Smooth muscle cell (in vitro differentiated cells): Measurements from ENCODE around the gene OR2T12. TPM values are rescaled to one million over a fixed set of nuclear protein-coding genes. Genes with fewer than 3 reads are reported as not detected.
"Not testable (repeated sequence)": the region's sequence is repeated elsewhere in the genome, so short reads cannot be mapped to it uniquely, and the experiment has no call there.

ENCODE experiments used
- DNase-seq: peaks from one replicate; lab custom pipeline; 2025; ENCODE audit not compliant: unreplicated experiment; lab: John Stamatoyannopoulos, UW
- H2AFZ ChIP-seq: fragments of 200-600 bp; sonication (generic); 2 replicates; pipeline ENCODE4 v1.6.0; 2016; ENCODE audit warnings: antibody characterized with exemption, low read depth, mild to moderate bottlenecking
- H3F3A ChIP-seq: fragments of 200-600 bp; sonication (generic); 2 replicates; pipeline ENCODE4 v1.6.0; 2017; ENCODE audit warnings: antibody characterized with exemption, low read depth
- H3K27ac ChIP-seq: fragments of 200-600 bp; sonication (generic); 2 replicates; pipeline ENCODE4 v1.5.1; 2016; ENCODE audit warnings: low read depth, mild to moderate bottlenecking
- H3K27me3 ChIP-seq: fragments of 200-600 bp; sonication (generic); 2 replicates; pipeline ENCODE4 v1.6.1; 2016; ENCODE audit warnings: low read depth, mild to moderate bottlenecking
- H3K36me3 ChIP-seq: fragments of 200-600 bp; sonication (generic); 2 replicates; pipeline ENCODE4 v1.5.1; 2016; ENCODE audit warnings: low read depth
- H3K4me1 ChIP-seq: fragments of 200-600 bp; sonication (generic); 2 replicates; pipeline ENCODE4 v1.5.1; 2016; ENCODE audit warnings: low read depth
- H3K4me2 ChIP-seq: fragments of 200-600 bp; sonication (generic); 2 replicates; pipeline ENCODE4 v1.6.0; 2016; ENCODE audit warnings: mild to moderate bottlenecking
- H3K4me3 ChIP-seq: fragments of 200-600 bp; sonication (generic); 2 replicates; pipeline ENCODE4 v1.5.1; 2016; ENCODE audit warnings: mild to moderate bottlenecking
- H3K79me2 ChIP-seq: fragments of 200-600 bp; sonication (generic); 2 replicates; pipeline ENCODE4 v1.6.0; 2016; ENCODE audit warnings: low read depth, mild to moderate bottlenecking
- H3K9ac ChIP-seq: fragments of 200-600 bp; sonication (generic); 2 replicates; pipeline ENCODE4 v1.6.0; 2016; ENCODE audit warnings: low read depth
- H3K9me3 ChIP-seq: fragments of 200-600 bp; sonication (generic); replicated peaks from 2 replicates; pipeline ENCODE4 v1.5.1; 2016; ENCODE audit warnings: low read depth
- H4K20me1 ChIP-seq: fragments of 200-600 bp; sonication (generic); 2 replicates; pipeline ENCODE4 v1.6.0; 2016; ENCODE audit warnings: low read depth
- WGBS: methylation state at CpG from one replicate; pipeline ENCODE4 v1.1.7; 2016; ENCODE audit warnings: low lambda C conversion rate; 5-methylcytosine and 5-hydroxymethylcytosine counted together
- polyA plus RNA-seq: library from polyadenylated mRNA; unstranded; fragments of >200 nt; fragmentation: Nextera tagmentation; extraction: Ambion mirVana; gene quantifications from 2 replicates; pipeline ENCODE4 v1.2.1, GENCODE V29; 2016
- total RNA-seq: library from RNA; depleted of rRNA; stranded (reverse); fragments of >200 nt; gene quantifications from 2 replicates; pipeline ENCODE4 v1.2.3, GENCODE V29; 2014
- TF ChIP-seq, protein P1 (sequence below): fragments of 200-600 bp; sonication (generic); IDR thresholded peaks from 2 replicates; pipeline ENCODE4 v1.5.1; 2017; ENCODE audit warnings: borderline replicate concordance, mild to moderate bottlenecking, antibody characterized with exemption; ENCODE audit not compliant: insufficient read depth, poor library complexity, severe bottlenecking

OR2T12 gene
- total and polyA plus RNA-seq, 2 experiments from 2014 or later, result not detected

DNA sequence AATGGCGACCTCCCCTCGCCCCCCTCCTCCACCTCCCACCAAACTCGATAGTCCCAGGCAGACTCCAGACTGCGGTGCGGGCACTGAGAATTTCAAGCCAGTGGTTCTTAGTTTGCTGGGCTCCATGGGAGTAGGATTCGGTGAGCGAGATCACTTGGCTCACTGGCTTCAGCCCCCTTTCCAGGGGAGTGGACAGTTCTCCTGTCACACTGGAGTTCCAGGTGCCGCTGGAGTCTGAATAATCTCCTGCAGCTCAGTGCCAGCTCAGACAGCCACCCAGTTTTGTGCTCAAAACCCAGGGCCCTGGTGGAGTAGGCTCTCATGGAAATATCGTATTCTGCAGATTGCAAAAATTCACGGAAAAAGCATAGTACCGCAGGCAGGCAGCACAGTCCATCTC lies 13.6 kb upstream of the OR2T12 start:
- Histone ChIP-seq H3F3A (no peaks in the 10 kb centered on the region), H2AFZ (no peak overlapping the region), H3K4me3 (no peak overlapping the region), H3K79me2 (no peaks in the 10 kb centered on the region), H3K9me3 (peaks cover 5% of the 10 kb centered on the region), H4K20me1 (no peaks in the 10 kb centered on the region), H3K4me2 (no peak overlapping the region), H3K27ac (no peak overlapping the region), H3K4me1 (no peaks in the 10 kb centered on the region), H3K36me3 (no peaks in the 10 kb centered on the region), H3K9ac (no peak overlapping the region), H3K27me3 (no peaks in the 10 kb centered on the region)
- WGBS, result 69% methylated on average over 11 of the region's 11 CpGs
- DNase-seq, result no peak
- TF ChIP-seq, protein P1, sequence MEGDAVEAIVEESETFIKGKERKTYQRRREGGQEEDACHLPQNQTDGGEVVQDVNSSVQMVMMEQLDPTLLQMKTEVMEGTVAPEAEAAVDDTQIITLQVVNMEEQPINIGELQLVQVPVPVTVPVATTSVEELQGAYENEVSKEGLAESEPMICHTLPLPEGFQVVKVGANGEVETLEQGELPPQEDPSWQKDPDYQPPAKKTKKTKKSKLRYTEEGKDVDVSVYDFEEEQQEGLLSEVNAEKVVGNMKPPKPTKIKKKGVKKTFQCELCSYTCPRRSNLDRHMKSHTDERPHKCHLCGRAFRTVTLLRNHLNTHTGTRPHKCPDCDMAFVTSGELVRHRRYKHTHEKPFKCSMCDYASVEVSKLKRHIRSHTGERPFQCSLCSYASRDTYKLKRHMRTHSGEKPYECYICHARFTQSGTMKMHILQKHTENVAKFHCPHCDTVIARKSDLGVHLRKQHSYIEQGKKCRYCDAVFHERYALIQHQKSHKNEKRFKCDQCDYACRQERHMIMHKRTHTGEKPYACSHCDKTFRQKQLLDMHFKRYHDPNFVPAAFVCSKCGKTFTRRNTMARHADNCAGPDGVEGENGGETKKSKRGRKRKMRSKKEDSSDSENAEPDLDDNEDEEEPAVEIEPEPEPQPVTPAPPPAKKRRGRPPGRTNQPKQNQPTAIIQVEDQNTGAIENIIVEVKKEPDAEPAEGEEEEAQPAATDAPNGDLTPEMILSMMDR, result no peak

DNA sequence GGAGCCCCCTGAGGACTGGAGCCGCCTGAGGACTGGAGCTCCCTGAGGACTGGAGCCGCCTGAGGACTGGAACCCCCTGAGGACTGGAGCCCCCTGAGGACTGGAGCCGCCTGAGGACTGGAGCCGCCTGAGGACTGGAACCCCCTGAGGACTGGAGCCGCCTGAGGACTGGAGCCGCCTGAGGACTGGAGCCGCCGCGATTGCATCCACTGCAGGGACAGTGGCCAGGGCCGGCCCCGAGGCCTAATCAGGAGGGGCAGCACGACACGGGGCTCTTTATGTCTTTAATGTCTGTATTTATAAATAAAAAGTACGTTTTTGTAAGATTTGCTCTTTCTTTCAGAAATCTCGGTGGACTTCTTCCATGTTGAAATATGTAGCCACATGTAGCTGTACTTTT lies 3.5 kb upstream of the OR2T12 start:
- H4K20me1 ChIP-seq, H3K4me1 ChIP-seq, H2AFZ ChIP-seq, H3F3A ChIP-seq, H3K4me2 ChIP-seq, H3K79me2 ChIP-seq, H3K27me3 ChIP-seq, H3K27ac ChIP-seq, H3K4me3 ChIP-seq, H3K9ac ChIP-seq, H3K36me3 ChIP-seq, DNase-seq, H3K9me3 ChIP-seq: not testable (repeated sequence)
- WGBS, result 70% methylated on average over 15 of the region's 15 CpGs

DNA sequence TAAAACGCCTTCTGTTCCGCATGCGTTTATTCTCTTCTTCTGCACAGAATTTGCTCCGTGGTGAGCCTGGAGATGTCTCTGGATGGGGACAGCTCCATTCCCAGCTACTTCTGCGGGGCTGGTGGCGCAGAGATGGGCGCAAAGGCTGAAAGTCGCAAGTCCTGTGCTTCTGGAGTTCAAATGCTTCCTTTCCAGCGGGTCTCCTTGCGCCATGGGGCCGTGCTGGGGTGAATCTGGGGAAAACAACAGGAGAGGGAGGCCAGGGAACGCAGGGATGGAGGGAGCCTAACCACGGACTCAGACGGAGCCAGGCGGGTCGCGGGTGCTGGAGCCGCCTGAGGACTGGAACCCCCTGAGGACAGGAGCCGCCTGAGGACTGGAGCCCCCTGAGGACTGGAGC lies 2.9 kb upstream of the OR2T12 start:
- Histone ChIP-seq H3K9ac (no peak overlapping the region), H3K4me1 (no peaks in the 10 kb centered on the region), H3K36me3 (no peaks in the 10 kb centered on the region), H3F3A (no peaks in the 10 kb centered on the region), H3K9me3 (peaks cover 5% of the 10 kb centered on the region), H3K27me3 (no peaks in the 10 kb centered on the region), H3K4me2 (no peak overlapping the region), H3K4me3 (no peak overlapping the region), H3K27ac (no peak overlapping the region), H2AFZ (no peak overlapping the region), H4K20me1 (no peaks in the 10 kb centered on the region), H3K79me2 (no peaks in the 10 kb centered on the region)
- WGBS, result 76% methylated on average over 19 of the region's 19 CpGs
- DNase-seq, result no peak
- TF ChIP-seq, protein P1, result no peak

DNA sequence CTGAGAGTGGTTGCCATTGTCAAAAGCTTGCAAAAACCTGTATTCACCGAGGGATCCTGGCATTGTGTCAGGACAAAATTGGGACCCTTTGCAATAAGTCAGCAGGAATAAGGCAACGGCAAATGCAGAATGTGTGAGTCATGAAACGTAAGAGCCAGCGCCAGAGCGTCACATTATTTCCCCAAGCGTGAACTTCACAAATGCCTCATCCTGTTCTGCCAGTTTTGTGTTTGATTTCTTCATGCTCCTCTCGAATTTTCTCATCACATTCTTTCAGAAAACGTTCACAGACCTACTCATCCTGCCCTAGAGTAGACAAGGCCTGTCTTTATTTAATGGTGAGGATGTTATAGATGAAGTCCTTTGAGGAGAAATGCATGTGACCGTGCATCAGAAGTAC lies 2.4 kb upstream of the OR2T12 start:
- DNase-seq, H3K36me3 ChIP-seq, H3K9me3 ChIP-seq, H3K27ac ChIP-seq, H3K79me2 ChIP-seq, H3K27me3 ChIP-seq, H3F3A ChIP-seq, H3K4me1 ChIP-seq, H3K4me3 ChIP-seq, H3K4me2 ChIP-seq, H4K20me1 ChIP-seq, H3K9ac ChIP-seq, H2AFZ ChIP-seq: not testable (repeated sequence)
- WGBS, result 66% methylated on average over 9 of the region's 9 CpGs

DNA sequence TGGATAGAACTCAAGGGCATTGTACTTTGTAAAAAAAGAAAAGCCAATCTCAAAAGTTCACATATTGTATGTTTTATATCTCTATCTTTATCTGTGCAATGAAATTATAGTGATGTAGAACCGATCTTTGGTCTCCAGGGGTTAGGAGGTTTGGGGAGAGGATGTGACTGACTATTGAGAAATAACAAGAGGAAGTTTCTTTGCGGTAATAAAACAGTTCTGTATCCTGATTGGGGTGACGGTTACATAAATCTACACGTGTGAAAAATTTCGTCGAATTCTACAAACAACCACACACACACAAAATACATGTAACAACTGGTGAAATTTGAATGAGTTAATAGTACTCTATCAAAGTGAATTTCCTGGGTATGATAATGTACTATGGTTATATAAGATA lies 14.8 kb downstream of the OR2T12 start:
- Histone ChIP-seq H2AFZ (no peak overlapping the region), H3K79me2 (no peaks in the 10 kb centered on the region), H3K4me2 (no peak overlapping the region), H3K36me3 (no peaks in the 10 kb centered on the region), H3F3A (no peaks in the 10 kb centered on the region), H4K20me1 (no peaks in the 10 kb centered on the region), H3K4me1 (no peaks in the 10 kb centered on the region), H3K9me3 (peaks cover 11% of the 10 kb centered on the region), H3K9ac (no peak overlapping the region), H3K27ac (no peak overlapping the region), H3K27me3 (no peaks in the 10 kb centered on the region), H3K4me3 (no peak overlapping the region)
- whole genome bisulfite sequencing, result 43% methylated on average over 6 of the region's 6 CpGs
- no peak for DNase-seq
- TF ChIP-seq, protein P1, result no peak
